Mesodermal cell (in vitro differentiated cells): Measurements from ENCODE around the gene UGT1A5.

Source experiments
- H3K27ac ChIP-seq: 2 replicates; pipeline ENCODE4 v1.7.0; 2013; ENCODE audit warnings: mild to moderate bottlenecking, low read depth, low read length, moderate library complexity; ENCODE audit not compliant: severe bottlenecking
- H3K36me3 ChIP-seq: 2 replicates; pipeline ENCODE4 v1.7.1; 2013; ENCODE audit warnings: mild to moderate bottlenecking, low read length, moderate library complexity; ENCODE audit not compliant: control insufficient read depth, insufficient read depth
- H3K4me1 ChIP-seq: one replicate; pipeline ENCODE4 v1.7.1; 2013; ENCODE audit warnings: mild to moderate bottlenecking, low read length; ENCODE audit not compliant: insufficient read depth, control insufficient read depth, poor library complexity, severe bottlenecking
- H3K4me3 ChIP-seq: 2 replicates; pipeline ENCODE4 v1.7.0; 2013; ENCODE audit warnings: low read length, control low read depth, mild to moderate bottlenecking; ENCODE audit not compliant: insufficient read depth, poor library complexity, severe bottlenecking; ENCODE audit errors: extremely low read depth
- H3K9me3 ChIP-seq: 2 replicates; pipeline ENCODE4 v1.7.1; 2013; ENCODE audit warnings: mild to moderate bottlenecking, low read length, moderate library complexity; ENCODE audit not compliant: control insufficient read depth
- WGBS, 2 experiments: methylation state at CpG; one replicate each; pipeline ENCODE4 v1.1.5; 2013; ENCODE audit warnings: missing lambda C conversion rate in 2 of 2; ENCODE audit not compliant: insufficient coverage in 2 of 2; 5-methylcytosine and 5-hydroxymethylcytosine counted together

Gene UGT1A5

GRCh38 chr2:233680361-233681045 is 32.2 kb upstream of the UGT1A5 start:
- H3K36me3 ChIP-seq: no peaks in the 10 kb centered on the region
- no peak overlapping the region for H3K4me3 ChIP-seq
- no peaks in the 10 kb centered on the region for H3K4me1 ChIP-seq
- H3K9me3 ChIP-seq: no peaks in the 10 kb centered on the region
- no peak overlapping the region for H3K27ac ChIP-seq
- 66 to 88% methylated on average over 3 of the region's 4 CpGs for WGBS, 2 experiments

GRCh38 chr2:233681521-233682099 is 31.1 kb upstream of the UGT1A5 start, which contains the start of gene UGT1A7:
Gene UGT1A7, plus strand, starts transcription at chr2:233681901. Its CDS starts 37 bp downstream, at chr2:233681938.
- Histone ChIP-seq H3K4me1 (no peaks in the 10 kb centered on the region), H3K9me3 (no peaks in the 10 kb centered on the region), H3K36me3 (no peaks in the 10 kb centered on the region), H3K27ac (no peak within 1 kb of the TSS), H3K4me3 (no peak within 1 kb of the TSS)
- WGBS, 2 experiments: 80 to 90% methylated on average over 1 to 2 of the region's 5 CpGs

- H3K4me3 ChIP-seq: no peak overlapping the region
- no peaks in the 10 kb centered on the region for H3K4me1 ChIP-seq
- H3K36me3 ChIP-seq: no peaks in the 10 kb centered on the region
- 100% methylated on average over 1 of the region's 1 CpG; no CpG with 5 or more reads in 1 of the 2 experiments for WGBS, 2 experiments
- H3K27ac ChIP-seq: no peak overlapping the region
- H3K9me3 ChIP-seq: no peaks in the 10 kb centered on the region
These were observed 28.1 kb upstream of the UGT1A5 start for GRCh38 chr2:233684640-233685039.

- Histone ChIP-seq H3K36me3 (no peaks in the 10 kb centered on the region), H3K9me3 (no peaks in the 10 kb centered on the region), H3K4me1 (no peaks in the 10 kb centered on the region), H3K4me3 (no peak overlapping the region), H3K27ac (no peak overlapping the region)
- WGBS, 2 experiments: 79 to 81% methylated on average over 2 to 3 of the region's 5 CpGs
These were observed 25.8 kb upstream of the UGT1A5 start for GRCh38 chr2:233686928-233687327.

GRCh38 chr2:233688341-233688740 is 24.4 kb upstream of the UGT1A5 start:
- no peaks in the 10 kb centered on the region for H3K9me3 ChIP-seq
- no peaks in the 10 kb centered on the region for H3K36me3 ChIP-seq
- no peak overlapping the region for H3K4me3 ChIP-seq
- no peak overlapping the region for H3K27ac ChIP-seq
- H3K4me1 ChIP-seq: no peaks in the 10 kb centered on the region
- 78 to 100% methylated on average over 2 to 3 of the region's 5 CpGs for WGBS, 2 experiments

GRCh38 chr2:233689031-233689430 is 23.7 kb upstream of the UGT1A5 start:
- Histone ChIP-seq H3K9me3 (no peaks in the 10 kb centered on the region), H3K27ac (no peak overlapping the region), H3K36me3 (no peaks in the 10 kb centered on the region), H3K4me3 (no peak overlapping the region), H3K4me1 (no peaks in the 10 kb centered on the region)

GRCh38 chr2:233689501-233689900 is 23.2 kb upstream of the UGT1A5 start:
- Histone ChIP-seq H3K4me1 (no peaks in the 10 kb centered on the region), H3K36me3 (no peaks in the 10 kb centered on the region), H3K27ac (no peak overlapping the region), H3K9me3 (no peaks in the 10 kb centered on the region), H3K4me3 (no peak overlapping the region)
- 54 to 60% methylated on average over 1 to 2 of the region's 3 CpGs for WGBS, 2 experiments

GRCh38 chr2:233690444-233690843 is 22.3 kb upstream of the UGT1A5 start:
- WGBS, 2 experiments: 60 to 71% methylated on average over 1 of the region's 4 CpGs
- H3K4me1 ChIP-seq: no peaks in the 10 kb centered on the region
- H3K4me3 ChIP-seq: no peak overlapping the region
- no peak overlapping the region for H3K27ac ChIP-seq
- H3K36me3 ChIP-seq: no peaks in the 10 kb centered on the region
- H3K9me3 ChIP-seq: no peaks in the 10 kb centered on the region

GRCh38 chr2:233691443-233692433 is 21.0 kb upstream of the UGT1A5 start:
- Histone ChIP-seq H3K4me3 (no peak overlapping the region), H3K4me1 (no peaks in the 10 kb centered on the region), H3K9me3 (no peaks in the 10 kb centered on the region), H3K27ac (no peak overlapping the region), H3K36me3 (no peaks in the 10 kb centered on the region)
- WGBS, 2 experiments: 88% methylated on average over 4 to 6 of the region's 11 CpGs

GRCh38 chr2:233692648-233693047 is 20.1 kb upstream of the UGT1A5 start, which contains the start of gene UGT1A6:
Gene UGT1A6, plus strand, starts transcription at chr2:233692890. Its CDS starts 115 bp downstream, at chr2:233693005.
- H3K4me1 ChIP-seq: no peaks in the 10 kb centered on the region
- no peaks in the 10 kb centered on the region for H3K9me3 ChIP-seq
- WGBS, 2 experiments: 93 to 94% methylated on average over 2 to 3 of the region's 4 CpGs
- no peak within 1 kb of the TSS for H3K27ac ChIP-seq
- H3K4me3 ChIP-seq: no peak within 1 kb of the TSS
- H3K36me3 ChIP-seq: no peaks in the 10 kb centered on the region
